ENCODE measurements around the gene PDIA6. TPM values are rescaled to one million over a fixed set of nuclear protein-coding genes. Genes with fewer than 3 reads are reported as not detected.

The PDIA6 gene
- total and polyA plus RNA-seq, 2 experiments from 2014 or later, result 214 to 548 TPM

GRCh38 chr2:10733980-10734379 lies 78.6 kb downstream of the PDIA6 start:
- H3K27me3 ChIP-seq, result no peaks in the 10 kb centered on the region
- DNase-seq (ENCODE audit: low read depth in 1 of 2, low spot score in 1 of 2), result no peak
- H3K36me3 ChIP-seq, result no peaks in the 10 kb centered on the region
- no peaks in the 10 kb centered on the region for H3K4me1 ChIP-seq (ENCODE audit: low read depth)
- no peak overlapping the region for H3K4me3 ChIP-seq
- no peak overlapping the region for H3K27ac ChIP-seq
- H3K9me3 ChIP-seq (ENCODE audit: low read depth), result no peaks in the 10 kb centered on the region
- TF ChIP-seq CTCF (IDR thresholded peaks at IDR 0.05; ENCODE audit: low read depth, low read length), result no peak

- no peaks in the 10 kb centered on the region for H3K36me3 ChIP-seq
- no peak for TF ChIP-seq CTCF (IDR thresholded peaks at IDR 0.05; ENCODE audit: low read depth, low read length)
- H3K9me3 ChIP-seq (ENCODE audit: low read depth), result no peaks in the 10 kb centered on the region
- H3K4me1 ChIP-seq (ENCODE audit: low read depth), result no peaks in the 10 kb centered on the region
- H3K27me3 ChIP-seq, result no peaks in the 10 kb centered on the region
- no peak overlapping the region for H3K27ac ChIP-seq
- DNase-seq (ENCODE audit: low read depth in 1 of 2, low spot score in 1 of 2), result peak in 1 of 2 donors; percentile 33
- no peak overlapping the region for H3K4me3 ChIP-seq
These were observed 79.0 kb downstream of the PDIA6 start for GRCh38 chr2:10733566-10733925.

Other genes with a start within 250 kb of the PDIA6 start
- 15.4 and 18.7 TPM in 2 replicates for gene NOL10, start 122.8 kb downstream of the PDIA6 start, total RNA-seq
- 21.0 and 22.2 TPM in 2 replicates for gene NOL10, start 122.8 kb downstream of the PDIA6 start, polyA plus RNA-seq
- gene ATP6V1C2, start 91.2 kb downstream of the PDIA6 start, total RNA-seq, result 0.06 TPM in 1 of 2 replicates, not detected in the other
- 1.1 and 1.3 TPM in 2 replicates for gene ATP6V1C2, start 91.2 kb downstream of the PDIA6 start, polyA plus RNA-seq
- 1.3 and 1.4 TPM in 2 replicates for gene KCNF1, start 99.1 kb upstream of the PDIA6 start, total RNA-seq
- 0.75 and 1.9 TPM in 2 replicates for gene KCNF1, start 99.1 kb upstream of the PDIA6 start, polyA plus RNA-seq